ENCODE results near the gene SPATA46. TPM values are rescaled to one million over a fixed set of nuclear protein-coding genes. Genes with fewer than 3 reads are reported as not detected.

The SPATA46 gene
- total RNA-seq, 1 experiment from 2014 or later: not detected

GRCh38 chr1:162397943-162398560, 21.4 kb upstream of the SPATA46 start (continued):
- TF ChIP-seq YY1 (IDR thresholded peaks at IDR 0.05; ENCODE audit: extremely low read depth, insufficient replicate concordance, low read depth, low read length) (no peak), CTCF (IDR thresholded peaks at IDR 0.05 in 2 of 3, conservative IDR thresholded peaks at IDR 0.05 in 1 of 3; ENCODE audit: borderline replicate concordance in 1 of 3, insufficient read depth in 1 of 3, low read depth in 2 of 3, low read length in 2 of 3) (no peak), EGR1 (IDR thresholded peaks at IDR 0.05; ENCODE audit: low read depth) (no peak)

GRCh38 chr1:162397039-162397448, 20.4 kb upstream of the SPATA46 start:
- TF ChIP-seq RAD21 (IDR thresholded peaks at IDR 0.05; ENCODE audit: low read depth) (0 out of 2 replicates have a peak, but pooled peaks have one; percentile 20), ZNF274 (IDR thresholded peaks at IDR 0.05; ENCODE audit: low read depth, low read length) (no peak), CTCF (IDR thresholded peaks at IDR 0.05 in 2 of 3, conservative IDR thresholded peaks at IDR 0.05 in 1 of 3; ENCODE audit: borderline replicate concordance in 1 of 3, insufficient read depth in 1 of 3, low read depth in 2 of 3, low read length in 2 of 3) (0 out of 6 replicates have a peak, but pooled peaks of 1 of the 3 experiments have one; percentile 12), ATF3 (IDR thresholded peaks at IDR 0.05) (no peak)
- Histone ChIP-seq H4K20me1 (ENCODE audit: insufficient read depth) (no peaks in the 10 kb centered on the region), H3K4me1 (ENCODE audit: control insufficient read depth in 1 of 2, insufficient read depth in 2 of 2, low read length in 2 of 2) (no peaks in the 10 kb centered on the region; a peak in 1 of 4 replicates), H3K9me3 (ENCODE audit: control insufficient read depth in 1 of 2, insufficient read depth in 1 of 2, low read depth in 1 of 2, low read length in 2 of 2) (no peaks in the 10 kb centered on the region), H3K4me2 (ENCODE audit: low read length) (no peak overlapping the region), H3K36me3 (ENCODE audit: control insufficient read depth in 1 of 2, insufficient read depth in 2 of 2, low read length in 2 of 2) (no peaks in the 10 kb centered on the region), H3K9me2 (ENCODE audit: insufficient read depth) (no peaks in the 10 kb centered on the region), H2AFZ (ENCODE audit: low read depth, low read length, poor library complexity, severe bottlenecking) (no peak overlapping the region), H3K4me3 (replicated peaks in 1 of 2; ENCODE audit: low read depth in 1 of 2, low read length in 2 of 2) (no peak overlapping the region), H3K79me2 (ENCODE audit: insufficient read depth, low read length) (no peaks in the 10 kb centered on the region), H3K27me3 (ENCODE audit: insufficient read depth, low read length) (no peaks in the 10 kb centered on the region), H3K27ac (ENCODE audit: low read depth, low read length) (no peak overlapping the region), H3K9ac (ENCODE audit: low read length) (no peak overlapping the region)
- ATAC-seq (peak; percentile 76), DNase-seq (ENCODE audit: low read depth, low spot score) (no peak)
- POLR2A ChIA-PET: no interaction called here
- no TSS peak for BruUV-seq (replicated peaks)
- CTCF ChIA-PET: no interaction called here
- intact Hi-C loops (cut with micrococcal nuclease): loop anchor here (10.0 kb wide), 1 partner anchor 152 kb away; no protein-coding TSS in a partner anchor
- RAD21 ChIA-PET (ENCODE audit: low non-redundant PET in 1 of 2, low total read pairs in 2 of 2, uncharacterized antibody in 2 of 2, unreplicated experiment in 2 of 2): no interaction called here

Measured in HCT116 (cell line).